Kasumi-1 (cell line): ENCODE data around the gene IMPA2.
"Not testable (repeated sequence)": the region's sequence is repeated elsewhere in the genome, so short reads cannot be mapped to it uniquely, and the experiment has no call there.

ENCODE experiments used
- DNase-seq, 2 experiments: peaks; one replicate each; lab custom pipeline; 2025; lab: John Stamatoyannopoulos, UW

The IMPA2 gene

GRCh38 chr18:11981192-11981542, at the start of gene IMPA2:
Gene IMPA2 (plus strand): TSS chr18:11981507. CDS start chr18:11981670, 163 bp downstream.
- no peak for DNase-seq

- DNase-seq = no peak
These were observed 48.9 kb upstream of the IMPA2 start for GRCh38 chr18:11932393-11932792.

DNA sequence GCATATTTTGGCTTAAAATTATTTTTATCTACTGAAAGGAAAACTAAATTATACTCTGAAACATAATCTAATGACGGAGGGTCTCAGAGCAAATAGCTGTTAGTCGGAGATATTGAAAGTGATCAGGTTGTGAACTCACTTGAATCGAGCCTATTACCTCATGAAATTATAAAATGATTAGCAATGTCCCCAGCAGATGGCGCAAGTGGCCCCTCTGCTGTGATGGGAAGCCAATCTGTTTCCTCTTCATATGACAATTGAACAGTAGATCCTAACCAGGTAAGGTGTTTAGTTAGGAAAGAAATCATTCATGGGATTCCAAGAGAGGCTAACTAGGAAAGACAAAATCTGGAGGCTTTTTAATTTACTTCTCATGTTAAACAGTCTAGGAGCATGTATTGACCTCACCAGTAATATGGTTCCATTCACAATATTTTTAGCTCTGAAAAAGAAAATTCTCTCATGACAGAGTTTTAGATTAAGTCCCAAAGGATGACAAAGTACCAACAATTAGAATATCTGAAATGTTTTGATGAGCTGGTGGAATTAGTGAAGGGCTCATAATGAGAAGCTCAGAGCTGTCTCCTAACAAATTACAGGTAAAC, 43.3 kb upstream of the IMPA2 start:
- peak; percentile 60 to 83 for DNase-seq

- no peak for DNase-seq
These were observed 40.4 kb upstream of the IMPA2 start for GRCh38 chr18:11940956-11941355.

DNA sequence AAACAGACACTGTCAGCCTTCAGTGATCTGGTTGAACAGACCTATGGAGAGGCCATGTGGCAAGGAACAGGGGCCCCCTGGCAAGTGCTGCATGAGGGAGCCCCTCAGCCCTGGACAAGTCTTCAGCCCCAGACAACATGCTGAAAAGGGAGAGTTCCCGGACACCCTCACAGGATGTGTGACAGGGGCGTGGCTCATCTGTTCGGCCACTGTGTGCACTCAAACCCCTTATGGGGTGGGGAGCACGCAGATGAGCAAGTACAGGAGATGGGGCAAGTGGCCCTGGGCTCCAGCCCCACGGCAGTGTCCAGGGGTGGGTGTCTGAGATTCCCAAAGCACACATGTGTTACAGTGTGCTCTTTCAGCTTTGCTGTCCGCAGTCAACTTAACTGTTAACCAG, 37.8 kb upstream of the IMPA2 start:
- DNase-seq = no peak

- DNase-seq = no peak
These were observed 37.1 kb upstream of the IMPA2 start for GRCh38 chr18:11944252-11944651.

- no peak for DNase-seq
These were observed 36.5 kb upstream of the IMPA2 start for GRCh38 chr18:11944786-11945185.

DNA sequence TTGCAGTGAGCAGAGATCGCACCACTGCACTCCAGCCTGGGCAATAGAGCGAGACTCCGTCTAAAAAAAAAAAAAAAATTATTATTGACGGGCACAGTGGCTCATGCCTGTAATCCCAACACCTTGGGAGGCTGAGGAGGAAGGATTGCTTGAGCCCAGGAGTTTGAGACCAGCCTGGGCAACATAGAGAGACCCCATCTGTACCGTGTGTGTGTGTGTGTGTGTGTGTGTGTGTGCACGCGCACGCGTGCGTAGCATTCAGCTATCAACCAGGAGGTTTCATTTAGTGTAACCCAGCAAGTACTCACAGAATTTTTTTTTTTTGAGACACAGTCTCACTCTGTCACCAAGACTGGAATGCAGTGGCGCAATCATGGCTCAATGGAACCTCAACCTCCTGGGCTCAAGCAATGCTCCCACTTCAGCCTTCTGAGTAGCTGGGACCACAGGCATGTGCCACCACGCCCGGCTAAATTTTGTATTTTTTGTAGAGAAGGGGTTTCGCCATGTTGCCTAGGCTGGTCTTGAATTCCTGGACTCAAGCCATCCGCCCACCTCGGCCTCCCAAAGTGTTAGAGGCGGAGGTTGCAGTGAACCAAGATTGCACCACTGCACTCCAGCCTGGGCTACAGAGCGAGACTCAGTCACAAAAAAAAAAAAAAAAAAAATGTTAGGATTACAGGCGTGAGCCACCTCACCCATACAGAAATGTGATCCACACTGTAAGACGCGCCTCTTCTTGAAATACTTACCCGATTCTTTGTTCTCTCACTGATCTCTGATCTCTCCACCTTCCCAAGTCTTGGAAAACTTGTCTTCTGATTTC, 35.3 kb upstream of the IMPA2 start:
- DNase-seq = not testable (repeated sequence)

DNA sequence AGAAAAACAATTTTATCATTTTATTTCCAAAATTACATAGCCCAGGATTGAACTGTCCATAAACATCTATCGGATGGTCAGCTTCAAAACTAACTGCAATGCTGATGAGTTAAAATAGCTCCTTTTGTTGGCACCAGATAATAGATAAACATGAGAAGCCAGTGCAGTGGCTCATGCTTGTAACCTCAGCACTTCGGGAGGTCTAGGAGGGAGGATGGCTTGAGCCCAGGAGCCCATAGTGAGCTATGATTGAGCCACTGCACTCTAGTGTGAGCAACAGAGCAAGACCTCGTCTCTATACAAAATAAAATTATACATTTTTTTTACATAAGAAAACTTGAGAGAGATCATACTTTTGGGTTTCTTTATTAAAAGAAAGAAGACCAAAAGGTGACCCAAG, 34.6 kb upstream of the IMPA2 start:
- DNase-seq = peak in 1 of 2 experiments; percentile 35

DNA sequence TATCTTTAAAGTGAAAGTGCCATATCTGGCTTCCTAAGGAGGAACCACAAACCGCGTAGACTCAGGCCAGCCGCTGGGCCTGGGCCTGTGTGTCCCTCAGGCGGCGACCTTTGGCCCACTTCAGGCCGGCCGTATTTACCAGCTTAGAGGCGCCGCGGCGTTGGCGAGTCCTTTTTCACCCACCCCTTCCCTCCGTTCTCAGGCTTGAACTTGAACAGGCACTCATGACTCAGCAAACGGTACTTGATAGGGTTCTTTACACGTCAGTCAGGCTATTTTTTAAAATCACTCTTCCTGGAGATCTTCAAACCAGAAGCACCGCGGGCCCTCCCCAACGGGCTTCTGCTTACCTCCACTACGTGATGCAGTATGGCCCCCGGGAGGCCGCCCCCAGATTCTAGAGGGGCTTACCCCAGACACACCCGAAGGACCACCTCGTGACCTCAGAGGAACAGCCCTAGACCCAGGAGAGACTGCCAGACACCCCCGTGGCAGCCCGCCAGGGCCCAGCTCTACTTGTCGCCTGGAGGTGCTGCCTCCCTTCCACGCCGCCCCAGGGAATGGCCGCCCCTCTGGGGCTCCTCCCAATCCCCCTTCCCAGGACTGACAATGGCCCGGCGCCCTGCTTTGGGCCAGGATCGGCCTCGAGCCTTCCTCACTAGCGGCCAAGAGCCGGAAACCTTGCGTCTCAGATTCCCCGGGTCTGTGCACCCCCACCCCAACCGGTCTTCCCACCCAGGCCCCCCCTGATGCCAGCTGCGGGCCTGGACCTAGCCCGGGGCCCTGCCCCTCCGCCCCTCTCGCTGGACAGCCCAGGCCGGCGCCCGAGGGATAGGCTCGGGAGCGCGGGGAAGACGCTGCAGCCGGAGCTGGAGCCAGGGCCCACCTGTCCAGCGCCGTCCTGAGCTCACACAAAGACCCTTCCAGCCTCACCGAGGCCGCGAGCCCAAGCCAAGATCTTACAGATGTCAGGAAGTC, 33.8 kb upstream of the IMPA2 start:
- DNase-seq = peak; percentile 97 to 98

DNA sequence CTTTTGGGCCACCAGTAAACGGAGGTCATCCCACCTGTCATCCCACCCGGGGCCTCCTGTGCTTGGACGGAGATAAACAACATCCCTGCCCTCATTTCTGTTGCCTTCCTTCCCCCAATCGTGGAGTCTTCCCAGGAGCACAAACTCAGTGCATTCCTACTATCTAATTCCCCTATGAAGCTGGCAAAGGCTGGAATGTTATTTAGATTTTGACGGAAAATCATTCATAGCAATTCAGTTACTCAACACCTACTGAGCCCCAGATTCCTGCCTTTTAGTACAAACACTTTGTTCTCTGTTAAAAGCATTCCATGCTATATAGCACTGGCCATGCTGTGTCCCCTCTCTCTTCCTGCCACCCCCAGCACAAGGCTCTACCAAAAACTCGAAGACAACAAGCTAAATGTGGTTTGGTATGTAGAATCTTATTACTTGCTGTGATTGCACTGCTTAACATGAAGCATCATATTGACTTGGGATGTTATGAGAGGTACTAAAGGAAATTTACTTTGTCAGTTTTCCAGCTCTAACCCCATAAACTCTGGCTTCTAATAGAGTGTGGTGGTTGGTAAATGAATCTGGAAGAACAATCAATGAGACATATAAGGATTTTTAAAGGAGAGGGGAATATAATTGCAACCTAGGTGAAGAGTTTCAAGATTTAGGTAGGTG, 32.3 kb upstream of the IMPA2 start:
- no peak for DNase-seq

GRCh38 chr18:11950824-11951223, 30.5 kb upstream of the IMPA2 start:
- no peak for DNase-seq

GRCh38 chr18:11951390-11951851, 29.9 kb upstream of the IMPA2 start:
- no peak for DNase-seq

- no peak for DNase-seq
These were observed 28.2 kb upstream of the IMPA2 start for GRCh38 chr18:11953113-11953512.

GRCh38 chr18:11955239-11956029, 25.9 kb upstream of the IMPA2 start:
- peak; percentile 93 to 94 for DNase-seq

- no peak for DNase-seq
These were observed 24.7 kb upstream of the IMPA2 start for GRCh38 chr18:11956371-11957308.

DNA sequence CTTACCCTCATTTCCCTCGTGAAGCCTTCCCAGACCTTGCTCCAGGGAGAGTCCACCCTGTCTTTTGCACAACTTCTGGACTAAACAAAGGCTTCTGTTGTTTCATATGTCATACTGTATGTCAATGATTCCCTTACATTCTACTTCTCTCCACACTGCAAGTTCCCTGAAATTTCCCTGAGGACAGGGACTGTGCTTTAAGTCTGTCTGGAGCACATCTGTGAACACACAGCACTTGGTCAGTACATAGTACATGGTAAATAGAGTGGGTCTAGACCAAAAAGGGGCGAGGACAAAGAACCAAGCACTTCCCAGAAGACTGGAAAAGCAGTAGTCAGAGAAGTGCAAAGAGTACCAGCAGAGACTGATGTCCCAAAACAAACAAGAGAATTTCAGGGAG, 23.7 kb upstream of the IMPA2 start:
- DNase-seq = no peak

DNA sequence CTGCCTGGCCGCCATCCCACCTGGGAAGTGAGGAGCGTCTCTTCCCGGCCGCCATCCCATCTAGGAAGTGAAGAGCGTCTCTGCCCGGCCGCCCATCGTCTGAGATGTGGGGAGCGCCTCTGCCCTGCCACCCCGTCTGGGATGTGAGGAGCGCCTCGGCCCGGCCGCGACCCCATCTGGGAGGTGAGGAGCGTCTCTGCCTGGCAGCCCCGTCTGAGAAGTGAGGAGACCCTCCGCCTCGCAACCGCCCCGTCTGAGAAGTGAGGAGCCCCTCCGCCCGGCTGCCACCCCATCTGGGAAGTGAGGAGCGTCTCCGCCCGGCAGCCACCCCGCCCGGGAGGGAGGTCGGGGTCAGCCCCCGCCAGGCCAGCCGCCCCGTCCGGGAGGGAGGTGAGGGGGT, 21.7 kb upstream of the IMPA2 start:
- not testable (repeated sequence) for DNase-seq

- no peak for DNase-seq
These were observed 20.4 kb upstream of the IMPA2 start for GRCh38 chr18:11960743-11961380.
